Measurements from ENCODE around the gene CABLES1.

- TF ChIP-seq CTCF (IDR thresholded peaks at IDR 0.05), result no peak
- TF ChIP-seq POLR2A (IDR thresholded peaks at IDR 0.05), result no peak
- TF ChIP-seq POLR2AphosphoS5 (IDR thresholded peaks at IDR 0.05), result no peak
- no peak for TF ChIP-seq EP300 (IDR thresholded peaks at IDR 0.05; ENCODE audit: low read depth)
These were observed 9.4 kb downstream of the CABLES1 start for GRCh38 chr18:23144640-23145039.

Data from transverse colon (tissue), 4 donors.